GM15510 (cell line): ENCODE data around the gene DPP6.

Source experiments
- POLR2A ChIP-seq: IDR thresholded peaks from 3 replicates; pipeline ENCODE4 v1.6.1; 2011; ENCODE audit warnings: borderline replicate concordance; ENCODE audit not compliant: insufficient read length; ENCODE audit errors: extremely low read depth

The DPP6 gene

DNA sequence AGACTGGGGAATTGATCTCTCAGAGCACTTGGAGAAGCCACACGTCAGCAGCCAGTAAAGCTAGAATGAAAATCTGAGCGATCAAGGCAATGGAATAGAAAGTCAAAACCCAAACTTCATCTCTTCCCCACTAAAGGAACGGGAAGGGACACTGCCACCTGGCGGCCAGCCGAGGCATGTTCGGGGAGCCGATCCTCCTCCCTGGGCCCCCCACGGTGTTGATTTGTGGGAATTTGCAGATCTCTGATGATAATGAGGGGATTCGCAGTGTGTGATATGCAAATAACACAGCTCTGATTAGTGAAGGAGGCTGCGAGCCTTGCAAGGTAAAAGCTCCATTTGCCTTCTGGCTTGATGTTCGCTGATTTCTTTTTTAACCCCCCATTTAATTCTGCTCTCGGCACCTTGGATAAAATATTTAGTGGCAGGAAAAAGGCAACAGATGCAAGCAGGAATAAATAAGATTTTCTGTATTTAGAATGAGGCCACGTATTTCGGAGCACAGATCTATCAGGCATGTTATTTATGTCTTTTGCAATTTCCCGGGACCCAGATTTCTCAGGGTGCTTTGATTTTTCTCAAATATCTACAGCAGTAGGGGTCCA is 692.2 kb downstream of the DPP6 start:
- TF ChIP-seq POLR2A = no peak

DNA sequence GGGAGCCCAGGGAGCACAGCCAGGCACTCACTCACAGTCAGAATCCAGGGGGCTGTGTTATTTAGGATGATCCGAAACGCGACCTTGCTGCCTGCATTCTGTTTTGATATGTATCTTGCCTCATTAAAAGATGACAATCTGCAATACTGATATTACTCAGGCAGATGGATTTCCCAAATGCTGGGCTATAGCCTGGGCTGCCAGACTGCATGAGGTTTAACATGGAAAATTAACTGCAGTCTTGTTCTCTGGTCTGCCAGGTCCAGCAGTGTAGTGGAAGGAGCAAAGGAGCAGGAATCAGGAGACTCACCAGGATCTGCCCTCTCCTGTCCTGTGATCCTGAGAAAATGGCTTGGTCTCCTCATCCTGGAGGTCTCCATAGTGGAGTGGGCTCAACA is 692.7 kb downstream of the DPP6 start:
- no peak for TF ChIP-seq POLR2A

DNA sequence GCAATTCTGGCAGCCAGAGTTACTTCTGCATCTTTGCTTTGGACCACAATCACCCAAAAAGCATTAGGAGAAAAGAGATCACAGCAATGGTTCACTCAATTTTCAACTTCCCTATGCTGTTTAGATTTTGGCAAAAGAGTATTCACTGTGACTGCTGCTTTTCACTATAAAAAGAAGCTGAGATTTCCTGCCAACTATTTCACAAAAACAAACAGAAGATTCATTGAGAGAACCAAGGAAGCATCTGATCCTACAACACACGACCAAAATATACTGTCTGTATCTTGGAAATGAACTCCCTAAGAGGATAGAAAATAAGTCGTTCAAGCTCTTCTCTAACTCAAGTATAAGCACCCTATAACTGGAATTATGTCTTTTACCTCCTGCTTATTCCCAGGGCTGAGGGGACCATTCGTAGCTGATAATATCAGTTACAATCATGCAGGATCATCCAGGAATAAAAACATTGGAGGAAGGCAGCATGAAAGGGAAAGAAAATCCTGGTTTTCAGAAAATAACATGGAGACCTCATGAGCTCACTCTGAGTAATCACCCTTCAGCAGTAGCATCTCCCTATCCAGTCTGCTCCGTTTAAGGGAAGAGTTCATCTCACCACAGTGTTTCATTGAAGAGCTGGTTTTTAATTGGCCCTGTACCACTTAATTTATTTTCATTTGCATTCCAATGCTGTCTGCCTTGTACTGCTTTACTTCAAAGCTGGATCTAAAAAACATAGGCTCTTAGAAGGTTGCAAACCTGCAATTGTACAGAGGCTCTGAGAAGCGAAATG is 694.6 kb downstream of the DPP6 start:
- no peak for TF ChIP-seq POLR2A

DNA sequence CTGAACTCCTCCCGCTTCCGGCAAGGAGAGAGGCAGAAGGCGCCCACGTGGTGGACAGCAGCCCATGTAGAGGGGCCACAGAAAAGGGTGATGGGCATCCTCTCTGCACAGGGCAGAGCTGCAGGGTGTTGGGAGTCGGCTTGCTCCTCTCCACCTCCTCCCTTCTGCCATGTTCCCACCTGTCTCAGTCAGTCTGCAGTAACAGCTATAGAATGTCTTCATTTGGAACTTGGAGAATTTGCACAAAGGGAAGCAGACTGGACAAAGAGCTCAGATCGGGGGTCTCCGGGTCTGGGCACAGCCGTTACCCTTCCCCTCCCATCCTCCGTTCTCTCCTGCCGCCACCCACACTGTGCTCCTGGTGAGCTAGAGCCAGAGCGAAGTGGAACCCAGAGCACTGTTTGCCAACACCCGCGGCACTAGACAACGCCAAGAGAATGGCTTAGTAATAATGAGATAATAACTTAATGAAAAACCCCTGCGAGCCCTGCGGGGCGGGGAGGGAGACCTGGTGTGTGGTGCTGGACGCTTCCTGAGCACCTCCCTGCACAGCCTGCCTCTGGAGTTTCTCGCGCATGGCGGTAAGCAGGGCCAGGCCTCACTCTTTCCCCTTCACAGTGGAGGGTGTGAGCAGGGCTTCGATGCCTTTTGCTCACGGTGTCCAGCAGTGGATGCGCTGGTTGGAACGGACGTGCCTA is 696.0 kb downstream of the DPP6 start:
- TF ChIP-seq POLR2A = no peak

DNA sequence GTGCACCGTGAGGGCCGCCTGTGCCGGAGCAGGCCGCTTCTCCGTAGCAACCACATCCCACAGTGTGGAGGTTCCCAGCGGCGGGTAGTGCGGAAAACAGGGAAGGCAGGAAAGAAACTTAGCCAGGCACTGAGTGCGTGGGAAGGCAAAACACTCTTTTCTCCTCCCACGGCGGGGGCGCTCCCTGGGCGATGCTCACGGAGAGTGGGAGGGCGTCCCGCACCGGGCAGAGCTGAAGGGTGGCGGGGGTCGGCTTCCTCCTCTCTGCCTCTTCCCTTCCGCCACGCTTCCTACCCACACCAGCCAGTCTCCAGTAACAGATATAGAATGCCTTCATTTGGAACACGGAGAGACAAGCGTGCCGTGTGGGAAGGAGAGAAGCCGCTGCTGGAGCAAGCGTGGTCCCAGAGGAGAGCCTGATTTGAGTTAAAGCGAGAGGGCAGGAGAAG is 698.2 kb downstream of the DPP6 start:
- TF ChIP-seq POLR2A = no peak

DNA sequence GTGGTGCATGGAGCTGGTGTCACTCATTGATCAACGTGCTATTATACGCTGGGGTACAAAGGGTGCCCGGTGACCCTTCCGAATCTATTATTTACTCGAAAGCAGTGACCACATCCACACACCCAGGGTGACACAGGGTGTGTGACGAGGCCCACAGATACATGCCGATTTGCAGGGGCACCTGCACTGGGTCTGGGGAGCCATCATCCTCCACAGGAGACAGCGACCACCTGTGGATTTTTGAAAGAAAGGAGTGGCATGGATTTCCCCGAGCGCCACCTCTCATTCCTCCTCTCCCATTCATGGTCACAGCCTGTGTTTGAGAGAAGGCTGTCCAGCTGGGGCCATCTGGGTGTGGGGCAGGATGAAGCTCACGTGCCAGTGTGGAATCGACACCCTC is 701.0 kb downstream of the DPP6 start:
- TF ChIP-seq POLR2A = no peak

DNA sequence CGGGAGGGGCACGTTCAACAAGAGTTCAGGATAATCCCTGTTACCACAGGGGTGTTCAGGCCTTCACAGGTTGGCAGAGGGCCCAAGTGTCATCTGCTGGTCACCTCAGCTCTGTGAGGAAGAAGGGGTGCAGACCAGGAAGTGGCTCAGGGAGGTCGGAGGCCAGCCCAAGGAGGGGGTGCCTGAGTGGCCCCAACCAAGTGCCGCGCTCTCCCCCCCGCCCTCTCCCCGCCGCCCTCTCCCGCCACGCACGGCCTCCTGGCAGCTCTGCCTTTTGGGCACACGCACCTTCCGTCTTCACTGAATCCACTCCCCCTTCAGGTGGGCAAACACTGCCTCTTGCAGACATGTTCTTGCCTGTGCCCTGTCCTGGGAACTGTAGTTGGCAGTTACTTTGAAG is 705.6 kb downstream of the DPP6 start:
- TF ChIP-seq POLR2A = no peak

DNA sequence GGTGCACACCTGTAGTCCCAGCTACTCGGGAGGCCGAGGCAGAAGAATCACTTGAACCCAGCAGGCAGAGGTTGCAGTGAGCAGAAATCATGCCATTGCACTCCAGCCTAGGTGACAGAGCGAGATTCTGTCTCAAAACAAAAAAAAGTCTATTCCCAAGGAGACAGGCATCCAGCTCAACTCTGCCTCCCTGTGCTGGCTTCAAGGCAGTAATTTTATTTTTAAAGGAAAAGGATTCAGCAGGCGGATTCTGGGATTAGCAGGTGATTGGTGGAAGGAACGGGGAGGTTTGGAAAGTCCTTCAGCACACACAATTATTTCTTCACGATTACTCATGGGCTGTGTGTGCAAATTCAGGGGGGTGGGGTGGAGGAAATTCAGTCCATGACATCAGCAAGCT is 707.8 kb downstream of the DPP6 start:
- no peak for TF ChIP-seq POLR2A

DNA sequence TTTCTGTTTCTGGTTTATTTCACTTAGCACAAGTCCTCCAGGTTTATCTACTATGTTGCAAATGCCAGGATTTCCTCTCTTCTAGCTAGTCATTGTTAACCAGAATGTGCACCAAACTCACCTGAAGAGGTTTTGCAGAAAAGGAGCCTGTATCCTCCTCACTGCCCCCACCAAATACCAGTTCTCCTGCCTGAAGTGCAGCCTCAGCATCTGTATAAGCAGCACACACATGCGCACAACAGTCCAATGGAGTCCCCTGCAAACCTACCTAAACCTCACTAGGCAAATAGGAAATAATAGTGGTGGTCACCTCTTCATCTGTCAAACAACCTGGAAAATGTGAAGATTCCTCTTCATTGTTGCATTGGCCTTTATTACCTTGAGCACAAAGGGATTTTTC is 712.9 kb downstream of the DPP6 start:
- TF ChIP-seq POLR2A = no peak

DNA sequence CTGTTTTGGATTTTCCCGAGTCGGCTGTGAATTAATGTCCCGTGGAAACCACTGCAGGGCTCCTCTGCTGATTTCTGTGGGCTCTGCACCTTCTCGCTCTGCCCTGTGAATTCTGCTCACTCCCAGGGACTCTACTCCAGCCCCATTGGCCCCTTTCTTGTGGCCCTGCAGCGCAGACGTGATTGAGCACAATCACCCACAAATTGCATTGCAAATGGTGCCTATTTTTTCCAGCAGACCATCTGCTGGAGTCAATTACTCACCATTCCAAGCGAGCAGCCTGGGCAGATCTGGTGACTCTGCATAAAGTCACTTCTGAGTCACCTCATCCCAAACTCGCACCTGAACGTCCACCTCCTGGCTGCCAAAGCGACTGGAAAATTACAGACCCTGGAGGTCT is 714.9 kb downstream of the DPP6 start:
- TF ChIP-seq POLR2A = no peak

DNA sequence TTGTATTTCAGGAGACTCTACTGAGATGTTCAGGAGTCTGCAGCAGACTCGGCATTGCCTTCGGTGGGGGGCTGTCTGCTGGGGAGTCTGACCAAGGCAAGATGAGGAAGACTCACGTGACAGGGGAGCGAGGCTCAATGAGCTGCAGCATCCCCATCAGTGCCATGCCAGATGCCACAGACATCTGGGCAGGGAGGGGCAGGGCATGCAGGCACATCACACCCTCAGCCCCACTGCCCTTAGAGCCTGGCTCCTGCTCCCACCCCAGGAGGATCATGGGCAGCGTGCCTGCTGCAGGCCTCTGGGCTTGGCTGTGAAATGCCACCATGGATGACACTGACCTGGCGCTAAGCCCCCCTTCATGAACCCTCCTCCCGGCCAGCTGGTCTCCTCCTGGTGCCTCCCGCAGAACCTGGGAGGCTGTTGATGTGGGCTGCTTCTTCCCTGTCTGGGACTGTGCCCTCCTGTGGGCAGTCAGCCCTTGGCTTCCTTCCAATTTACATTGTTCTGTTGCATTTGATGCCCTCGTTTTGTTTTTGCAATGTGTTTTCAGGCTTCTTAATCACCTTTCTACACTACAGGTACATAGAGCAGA is 715.7 kb downstream of the DPP6 start:
- no peak for TF ChIP-seq POLR2A

DNA sequence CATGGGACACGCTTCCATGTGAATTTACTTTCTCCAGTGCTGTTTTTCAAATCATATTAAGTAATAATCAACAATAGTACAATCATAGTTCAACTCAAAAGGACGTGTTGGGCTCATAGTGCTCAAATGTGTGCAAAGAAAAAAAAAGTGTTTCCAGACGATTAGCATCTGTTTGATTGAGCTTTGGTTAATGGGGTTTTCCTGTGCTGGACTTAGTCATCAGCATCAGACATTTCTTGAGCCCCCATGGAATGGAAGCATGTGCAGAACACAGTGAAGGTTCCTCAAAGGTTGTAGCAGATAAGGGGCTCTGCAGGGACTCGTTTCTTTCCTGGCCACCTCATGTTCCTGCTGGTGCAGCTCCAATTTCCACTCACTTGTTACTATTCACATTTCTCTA is 716.8 kb downstream of the DPP6 start:
- TF ChIP-seq POLR2A = no peak

DNA sequence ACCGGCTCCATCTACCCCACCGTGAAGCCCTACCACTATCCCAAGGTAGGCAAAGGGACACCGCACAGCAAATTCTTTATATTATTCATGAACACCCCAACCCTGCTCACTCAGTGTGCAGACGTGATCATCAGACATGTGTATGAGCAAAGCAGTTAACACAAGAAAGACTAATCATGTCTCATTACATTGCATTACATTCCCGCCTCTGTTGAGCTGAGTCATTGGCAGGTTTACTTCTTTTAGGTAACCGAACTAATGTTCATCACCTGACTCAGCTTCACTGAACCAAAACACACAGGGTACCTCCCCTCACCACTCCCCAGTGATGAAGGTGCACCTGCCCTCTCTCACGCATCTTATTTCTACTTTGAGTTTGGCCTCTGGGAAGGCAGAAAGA is 717.3 kb downstream of the DPP6 start:
- TF ChIP-seq POLR2A = no peak

DNA sequence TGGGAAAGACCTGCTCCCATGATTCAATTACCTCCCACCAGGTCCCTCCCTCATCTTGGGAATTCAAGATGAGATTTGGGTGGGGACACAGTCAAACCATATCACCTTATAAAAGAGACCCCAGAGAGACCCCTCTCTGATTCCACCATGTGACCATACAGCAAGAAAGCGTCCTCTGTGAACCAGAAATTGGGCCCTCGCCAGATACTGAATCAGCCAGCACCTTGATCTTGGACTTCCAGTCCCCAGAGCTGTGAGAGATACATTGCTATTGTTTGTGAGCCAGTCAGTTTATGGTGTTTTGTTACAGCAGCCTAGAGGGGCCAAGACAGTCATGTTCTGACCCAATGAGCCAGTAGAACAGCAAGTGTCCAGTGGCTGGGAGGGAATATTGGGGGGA is 718.2 kb downstream of the DPP6 start:
- TF ChIP-seq POLR2A = no peak

DNA sequence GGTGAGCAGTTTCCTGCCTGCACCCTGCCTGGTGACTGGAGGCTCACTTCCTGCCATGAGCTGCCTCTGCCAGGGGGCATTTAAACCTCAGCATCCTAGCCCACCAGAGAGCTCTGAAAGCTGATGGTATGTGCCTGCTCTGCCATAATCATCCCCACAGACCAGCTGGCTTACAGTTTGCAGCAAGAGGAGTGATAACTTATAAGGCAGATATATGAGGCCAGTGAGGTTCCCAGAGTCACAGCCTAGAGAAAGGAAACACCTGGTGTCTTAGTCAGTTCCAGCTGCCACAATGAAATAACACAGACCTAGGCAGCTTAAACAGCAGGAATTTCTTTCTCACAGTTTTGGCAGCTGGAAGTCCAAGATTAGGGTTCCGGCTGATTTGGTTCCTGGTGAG is 718.8 kb downstream of the DPP6 start:
- TF ChIP-seq POLR2A = no peak

DNA sequence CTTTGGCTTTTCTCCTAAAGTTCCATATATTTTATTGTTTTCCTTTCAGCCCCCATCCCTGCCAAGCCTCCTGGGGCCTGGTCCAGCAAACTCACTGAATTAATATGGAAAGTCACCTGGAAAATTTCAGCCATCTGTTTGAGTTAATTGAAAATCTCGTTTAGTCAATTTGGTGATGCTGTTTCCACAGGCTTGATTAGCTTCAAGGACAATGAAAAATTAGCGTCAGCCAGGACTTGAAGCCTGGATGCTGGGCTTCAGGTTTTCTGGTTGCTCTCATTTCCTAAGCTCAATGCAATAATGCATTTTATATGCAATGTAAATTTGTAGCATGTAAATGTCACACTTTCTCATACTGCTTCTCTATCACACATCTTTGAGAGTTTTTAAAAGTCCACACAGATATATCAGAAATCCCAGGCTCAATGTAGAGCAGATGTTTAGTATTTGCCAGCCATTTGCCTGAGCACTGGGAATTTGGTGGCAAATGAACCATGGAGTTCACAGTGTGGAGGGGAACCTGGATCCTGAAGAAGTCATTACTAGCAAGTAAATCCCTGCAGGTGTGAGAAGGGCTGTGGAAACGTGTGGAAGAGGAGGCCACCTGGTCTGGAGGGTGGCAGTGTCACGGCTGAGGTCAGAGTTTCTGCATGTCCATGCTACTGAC is 722.2 kb downstream of the DPP6 start:
- TF ChIP-seq POLR2A = no peak

DNA sequence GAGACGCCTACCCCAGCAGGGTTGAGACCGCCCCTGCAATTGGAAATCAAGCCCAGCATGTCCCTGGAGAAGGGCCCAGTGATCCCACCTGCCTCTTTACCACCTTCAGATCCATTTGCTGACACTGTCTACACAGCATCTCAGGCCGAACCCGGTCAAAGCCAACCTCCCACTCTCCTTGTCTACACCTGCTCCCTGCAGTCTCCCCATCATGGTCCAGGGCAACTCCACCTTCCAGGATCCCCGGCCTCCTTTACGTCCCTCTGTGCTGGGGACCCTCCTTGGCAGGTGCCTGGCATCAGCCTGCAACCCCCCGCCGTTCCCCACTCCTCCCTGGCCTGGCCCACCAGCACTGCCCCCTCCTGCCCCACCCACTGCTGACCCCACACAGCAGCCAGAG is 723.5 kb downstream of the DPP6 start:
- TF ChIP-seq POLR2A = no peak
